HG03558 (cell line): Measurements from ENCODE around the gene DST.
"Not testable (repeated sequence)": the region's sequence is repeated elsewhere in the genome, so short reads cannot be mapped to it uniquely, and the experiment has no call there.

Experiments used
- ATAC-seq: cut with Tn5 transposase; IDR thresholded peaks from one replicate; pipeline ENCODE4 v1.9.1; 2021; ENCODE audit warnings: moderate number of reproducible peaks; ENCODE audit not compliant: unreplicated experiment; ENCODE audit errors: extremely low read depth

The DST gene

GRCh38 chr6:56575736-56576135 lies 67.0 kb downstream of the DST start:
- ATAC-seq, result no peak

- ATAC-seq, result no peak
Observed at GRCh38 chr6:56574292-56574691, 68.4 kb downstream of the DST start.

GRCh38 chr6:56573624-56574023 lies 69.1 kb downstream of the DST start:
- no peak for ATAC-seq

- ATAC-seq, result no peak
Observed at GRCh38 chr6:56572788-56573471, 69.8 kb downstream of the DST start.

- ATAC-seq, result no peak
Observed at GRCh38 chr6:56571605-56572004, 71.1 kb downstream of the DST start.

- peak; percentile 97 for ATAC-seq
Observed at GRCh38 chr6:56570413-56571359, 72.0 kb downstream of the DST start.

- ATAC-seq, result no peak
Observed at GRCh38 chr6:56567501-56567900, 75.2 kb downstream of the DST start.

- ATAC-seq, result not testable (repeated sequence)
Observed at GRCh38 chr6:56562730-56563129, 80.0 kb downstream of the DST start.

GRCh38 chr6:56556751-56557540 lies 85.7 kb downstream of the DST start:
- ATAC-seq, result no peak

GRCh38 chr6:56555438-56555872 lies 87.2 kb downstream of the DST start:
- no peak for ATAC-seq

GRCh38 chr6:56552187-56553130 lies 90.2 kb downstream of the DST start:
- no peak for ATAC-seq

- no peak for ATAC-seq
Observed at GRCh38 chr6:56551409-56552120, 91.1 kb downstream of the DST start.

GRCh38 chr6:56550301-56550700 lies 92.4 kb downstream of the DST start:
- no peak for ATAC-seq

GRCh38 chr6:56549014-56549413 lies 93.7 kb downstream of the DST start:
- no peak for ATAC-seq

GRCh38 chr6:56547687-56548086 lies 95.0 kb downstream of the DST start:
- ATAC-seq, result no peak

GRCh38 chr6:56542364-56543331 lies 100.0 kb downstream of the DST start:
- peak; percentile 93 for ATAC-seq

- ATAC-seq, result no peak
Observed at GRCh38 chr6:56541741-56542360, 100.8 kb downstream of the DST start.
